GM18502 (cell line): ENCODE data around the gene SKI.

ENCODE experiments used
- ATAC-seq: cut with Tn5 transposase; IDR thresholded peaks from one replicate; pipeline ENCODE4 v1.9.1; 2021; ENCODE audit warnings: mild to moderate bottlenecking; ENCODE audit not compliant: unreplicated experiment, poor library complexity

The SKI gene

DNA sequence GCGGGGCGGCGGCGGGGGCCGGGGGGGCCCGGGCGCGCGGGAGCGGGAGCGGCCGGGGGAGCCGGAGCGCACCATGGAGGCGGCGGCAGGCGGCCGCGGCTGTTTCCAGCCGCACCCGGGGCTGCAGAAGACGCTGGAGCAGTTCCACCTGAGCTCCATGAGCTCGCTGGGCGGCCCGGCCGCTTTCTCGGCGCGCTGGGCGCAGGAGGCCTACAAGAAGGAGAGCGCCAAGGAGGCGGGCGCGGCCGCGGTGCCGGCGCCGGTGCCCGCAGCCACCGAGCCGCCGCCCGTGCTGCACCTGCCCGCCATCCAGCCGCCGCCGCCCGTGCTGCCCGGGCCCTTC lies 546 bp downstream of the SKI start:
- ATAC-seq = no peak

DNA sequence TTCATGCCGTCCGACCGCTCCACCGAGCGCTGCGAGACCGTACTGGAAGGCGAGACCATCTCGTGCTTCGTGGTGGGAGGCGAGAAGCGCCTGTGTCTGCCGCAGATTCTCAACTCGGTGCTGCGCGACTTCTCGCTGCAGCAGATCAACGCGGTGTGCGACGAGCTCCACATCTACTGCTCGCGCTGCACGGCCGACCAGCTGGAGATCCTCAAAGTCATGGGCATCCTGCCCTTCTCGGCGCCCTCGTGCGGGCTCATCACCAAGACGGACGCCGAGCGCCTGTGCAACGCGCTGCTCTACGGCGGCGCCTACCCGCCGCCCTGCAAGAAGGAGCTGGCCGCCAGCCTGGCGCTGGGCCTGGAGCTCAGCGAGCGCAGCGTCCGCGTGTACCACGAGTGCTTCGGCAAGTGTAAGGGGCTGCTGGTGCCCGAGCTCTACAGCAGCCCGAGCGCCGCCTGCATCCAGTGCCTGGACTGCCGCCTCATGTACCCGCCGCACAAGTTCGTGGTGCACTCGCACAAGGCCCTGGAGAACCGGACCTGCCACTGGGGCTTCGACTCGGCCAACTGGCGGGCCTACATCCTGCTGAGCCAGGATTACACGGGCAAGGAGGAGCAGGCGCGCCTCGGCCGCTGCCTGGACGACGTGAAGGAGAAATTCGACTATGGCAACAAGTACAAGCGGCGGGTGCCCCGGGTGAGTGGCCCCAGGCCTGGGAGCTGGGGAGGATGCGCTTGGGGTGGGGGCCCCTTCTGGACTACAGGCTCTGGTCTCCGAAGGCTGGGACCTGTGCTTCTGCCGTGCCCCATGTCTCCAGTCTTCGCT lies 1.1 kb downstream of the SKI start:
- no peak for ATAC-seq

DNA sequence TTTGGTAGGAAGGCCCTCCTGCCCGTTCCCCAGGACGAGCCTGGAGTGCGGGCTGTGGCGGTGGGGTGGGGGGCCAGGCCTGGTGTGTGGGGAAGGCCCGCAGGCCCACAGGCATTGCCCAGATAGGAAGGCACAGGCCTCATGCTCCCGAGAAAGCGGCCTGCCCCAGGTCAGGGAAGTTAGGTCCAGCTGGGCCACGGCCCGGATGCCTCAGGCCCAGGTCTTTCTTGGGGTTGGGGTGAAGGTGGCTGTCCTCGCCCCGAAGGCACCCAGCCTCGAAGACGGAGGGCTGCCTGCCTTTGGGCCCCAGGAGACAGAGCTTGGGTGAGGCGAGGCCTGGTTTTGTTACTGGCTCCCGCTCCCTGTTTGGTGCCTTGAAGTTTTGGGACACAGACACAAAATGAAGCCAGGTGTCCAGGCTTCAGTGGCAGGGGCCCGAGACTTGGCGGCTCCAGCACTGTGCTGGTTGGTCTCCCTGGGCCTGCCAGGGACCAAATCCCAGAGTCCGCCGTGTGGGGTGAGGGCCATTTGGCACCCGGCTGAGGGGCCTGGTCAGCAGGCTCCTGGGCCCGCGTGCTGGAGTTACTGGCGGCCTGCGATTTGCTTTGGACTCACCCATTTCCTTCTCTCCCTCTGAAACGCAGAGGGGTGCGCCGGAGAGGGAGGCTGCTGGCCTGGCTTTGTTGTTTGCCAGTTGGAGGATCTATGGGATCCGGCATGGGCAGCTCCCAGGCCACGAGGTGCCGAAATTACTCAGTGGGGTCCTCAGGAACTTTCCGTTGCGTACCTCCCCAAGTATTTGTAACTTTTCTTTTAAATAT lies 2.0 kb downstream of the SKI start:
- ATAC-seq = no peak

DNA sequence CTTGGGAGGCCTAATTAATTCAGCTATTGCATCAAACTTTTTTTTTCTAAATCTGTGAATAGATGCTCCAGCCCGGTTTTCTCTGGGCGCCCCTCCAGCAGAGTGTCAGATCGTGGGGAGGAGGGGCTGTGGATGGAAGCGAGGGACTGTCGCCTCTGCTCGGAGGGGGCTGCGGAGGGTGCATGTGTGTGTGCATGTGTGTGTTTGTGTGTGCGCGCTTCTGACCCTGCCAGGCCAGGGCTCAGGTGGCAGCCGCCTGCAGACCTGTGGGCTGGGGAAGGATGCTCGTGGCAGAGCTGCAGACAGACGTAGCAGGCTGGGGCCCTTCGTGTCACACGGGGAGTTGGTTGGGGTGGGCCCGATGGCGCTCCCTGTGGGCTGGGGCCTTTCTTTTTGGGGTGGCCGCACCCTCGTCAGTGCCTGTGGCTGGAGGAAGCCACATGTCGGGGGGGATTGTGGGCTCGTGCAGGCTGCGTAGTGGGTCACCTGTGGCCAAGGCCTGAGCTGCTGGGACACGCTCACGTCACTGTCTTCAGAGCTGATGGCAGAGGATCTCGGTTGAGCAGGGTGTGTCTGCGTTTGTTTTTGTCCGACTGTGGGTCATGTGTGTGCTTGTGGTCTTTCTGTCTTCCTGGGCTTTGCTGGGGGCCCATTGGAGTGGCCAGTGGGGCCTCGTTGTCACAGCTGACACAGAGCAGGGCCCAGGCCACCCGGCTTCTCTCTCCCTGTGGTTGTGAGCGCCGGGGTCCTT lies 2.8 kb downstream of the SKI start:
- no peak for ATAC-seq

DNA sequence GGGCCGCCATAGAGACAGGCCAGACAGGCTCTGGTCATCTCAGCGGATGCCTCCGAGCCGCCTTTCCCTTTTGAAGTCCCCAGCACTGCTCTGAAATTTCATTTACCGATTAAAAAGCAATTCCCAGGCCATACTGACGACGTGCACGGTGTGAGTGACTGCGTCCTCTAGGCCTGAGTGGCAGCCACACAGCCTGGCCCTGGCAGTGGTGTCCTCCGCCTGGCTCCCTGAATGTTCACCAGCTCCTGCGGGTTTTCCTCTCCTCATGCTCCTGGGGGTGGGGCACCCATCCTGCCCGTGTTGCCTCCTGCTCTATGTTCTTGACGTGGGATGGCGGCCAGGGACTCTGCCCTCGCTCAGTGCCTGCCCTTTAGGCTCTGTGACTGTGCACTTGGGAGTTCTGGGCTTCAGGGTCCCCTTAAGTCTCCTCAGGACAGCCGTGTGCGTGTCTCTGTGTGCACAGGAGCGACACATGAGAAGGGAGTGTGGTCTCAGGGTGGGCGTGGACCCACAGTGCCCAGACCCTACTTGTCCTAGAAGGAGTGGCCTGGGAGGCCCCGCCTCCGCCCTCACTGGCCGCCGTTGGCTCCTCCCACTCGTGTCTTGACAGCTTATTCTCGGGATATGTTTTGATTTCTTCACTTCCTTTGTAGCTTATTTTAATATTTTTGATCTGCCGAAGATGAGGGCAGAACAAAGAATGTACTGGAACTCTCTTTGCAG lies 3.6 kb downstream of the SKI start:
- ATAC-seq = no peak

DNA sequence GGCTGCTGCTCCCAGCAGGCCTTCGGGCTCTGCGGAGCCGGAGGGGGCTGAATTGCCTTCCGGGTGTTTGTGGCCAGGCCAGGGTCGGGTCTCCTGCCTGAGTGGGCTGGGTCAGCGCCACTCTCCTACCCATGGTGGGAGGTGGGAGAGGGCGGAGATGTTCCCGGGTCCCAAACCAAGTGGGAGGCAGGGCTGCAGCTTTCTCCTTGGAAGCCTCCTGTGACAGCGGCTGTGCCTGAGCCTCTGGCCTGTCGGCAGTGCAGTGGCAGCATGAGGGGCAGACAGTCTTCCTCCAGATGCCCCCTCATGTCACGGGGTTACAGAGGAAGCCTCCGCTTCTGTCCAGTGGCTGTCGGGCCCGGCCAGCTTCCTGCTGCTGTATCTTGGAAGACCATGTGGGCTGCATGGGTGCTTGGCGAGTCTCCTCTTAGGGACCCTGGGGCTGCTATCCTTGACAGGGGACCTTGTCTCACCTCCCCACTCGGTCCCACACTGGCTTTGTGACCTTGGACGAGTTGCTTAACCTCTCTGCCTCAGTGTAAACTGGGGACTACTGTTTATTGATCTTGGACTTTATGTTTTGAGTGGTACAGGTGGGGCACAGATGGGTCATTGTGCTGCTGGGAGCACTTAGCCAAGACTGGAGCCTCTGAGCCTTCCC lies 4.3 kb downstream of the SKI start:
- ATAC-seq = no peak

DNA sequence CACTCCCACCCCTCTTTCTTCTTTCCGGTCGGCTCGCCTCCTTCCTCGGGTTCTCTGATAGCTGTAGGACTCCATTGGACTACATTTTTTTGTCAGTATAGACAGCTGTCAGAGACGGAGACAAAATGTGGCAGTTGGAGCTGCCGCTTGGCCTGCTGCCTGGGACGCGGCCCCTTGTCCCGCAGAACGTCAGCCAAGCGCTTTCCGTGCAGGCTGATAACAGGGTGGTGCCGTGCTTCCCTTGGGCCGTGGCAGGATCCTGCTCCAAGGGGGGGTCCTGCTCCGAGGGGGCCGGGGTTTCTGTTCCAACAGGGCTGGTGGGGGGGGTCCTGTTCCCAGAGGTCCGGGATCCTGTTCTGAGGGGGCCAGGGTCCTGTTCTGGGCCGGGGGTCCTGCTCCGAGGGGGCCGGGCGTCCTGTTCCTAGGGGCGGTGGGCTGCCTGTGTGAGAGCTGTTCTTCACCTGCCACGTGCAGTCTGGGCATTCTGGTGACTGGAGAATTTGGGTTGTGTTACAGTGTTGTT lies 4.9 kb downstream of the SKI start:
- no peak for ATAC-seq

DNA sequence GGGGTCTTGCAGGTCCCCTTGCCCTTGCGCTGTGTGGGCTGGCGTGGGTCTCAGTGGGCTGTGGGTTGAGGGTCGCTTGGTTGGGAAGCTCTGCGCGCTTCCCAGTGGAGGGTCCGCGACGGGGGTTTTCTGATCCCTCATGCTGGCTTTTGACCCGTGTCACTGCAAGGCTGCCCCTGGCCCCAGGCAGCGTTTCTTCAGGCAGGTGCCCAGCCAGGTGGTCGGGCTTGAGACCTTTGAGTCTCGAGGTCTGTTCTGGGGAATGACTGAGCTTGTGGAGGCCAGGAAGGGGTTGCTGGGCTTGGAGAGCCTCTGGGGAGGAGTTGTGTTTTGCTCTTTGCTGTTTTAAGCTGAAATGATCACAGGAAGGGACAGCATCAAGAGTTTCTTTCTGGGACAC lies 5.3 kb downstream of the SKI start:
- no peak for ATAC-seq

DNA sequence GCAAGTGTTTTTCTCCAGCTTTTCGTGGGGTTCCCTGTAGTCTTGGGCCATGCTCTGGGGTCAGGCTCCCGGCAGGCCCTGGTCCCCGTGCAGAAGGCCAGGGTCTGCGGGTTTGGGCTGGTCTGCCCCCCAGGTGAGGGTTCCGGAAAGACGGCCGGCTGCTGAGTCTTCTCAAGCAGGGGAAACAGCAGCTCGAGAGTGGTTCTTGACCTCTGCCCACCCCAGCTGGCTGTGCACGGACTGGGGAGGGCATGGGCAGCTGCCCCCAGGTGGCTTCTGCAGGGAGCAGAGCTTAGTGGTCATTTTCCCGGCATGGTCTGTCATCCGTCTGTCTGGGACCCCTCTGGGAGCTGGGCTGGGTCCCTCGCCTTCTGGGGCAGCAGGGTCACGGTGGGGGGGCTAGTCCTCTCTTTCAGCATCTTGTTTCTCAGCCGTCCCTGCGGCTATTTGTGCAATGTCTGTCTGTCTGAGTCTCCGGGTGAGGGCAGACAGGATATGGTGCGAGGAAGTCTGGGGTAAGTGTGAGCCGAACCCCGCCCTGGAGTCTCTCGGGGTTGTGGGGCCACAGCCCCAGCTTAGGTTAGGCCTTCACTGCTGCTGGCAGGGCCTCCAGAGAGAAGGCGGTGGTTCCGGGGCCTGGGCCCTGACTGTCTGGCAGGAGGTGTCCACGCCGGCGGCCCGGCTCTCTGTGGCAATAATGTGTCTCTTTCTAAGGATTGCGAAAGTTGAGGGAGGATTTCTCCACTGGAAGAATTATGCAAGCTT lies 6.1 kb downstream of the SKI start:
- ATAC-seq = peak; percentile 64

DNA sequence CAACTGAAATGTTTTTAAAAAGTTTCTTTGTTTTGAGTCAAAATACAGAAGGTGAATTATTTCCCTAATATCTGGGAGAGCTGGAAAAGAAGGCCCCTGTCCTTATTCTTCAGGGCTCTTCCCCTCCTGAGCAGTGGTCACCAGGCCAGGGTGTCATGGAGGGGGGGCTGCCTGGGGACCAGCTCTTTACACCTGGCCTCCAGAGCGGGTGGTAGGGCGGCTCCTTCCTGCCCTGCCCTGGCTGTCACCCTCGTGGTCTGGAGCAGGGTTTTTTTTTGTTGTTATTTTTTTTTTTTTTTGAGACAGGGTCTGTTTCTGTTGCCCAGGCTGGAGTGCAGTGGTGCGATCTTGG lies 6.6 kb downstream of the SKI start:
- no peak for ATAC-seq

DNA sequence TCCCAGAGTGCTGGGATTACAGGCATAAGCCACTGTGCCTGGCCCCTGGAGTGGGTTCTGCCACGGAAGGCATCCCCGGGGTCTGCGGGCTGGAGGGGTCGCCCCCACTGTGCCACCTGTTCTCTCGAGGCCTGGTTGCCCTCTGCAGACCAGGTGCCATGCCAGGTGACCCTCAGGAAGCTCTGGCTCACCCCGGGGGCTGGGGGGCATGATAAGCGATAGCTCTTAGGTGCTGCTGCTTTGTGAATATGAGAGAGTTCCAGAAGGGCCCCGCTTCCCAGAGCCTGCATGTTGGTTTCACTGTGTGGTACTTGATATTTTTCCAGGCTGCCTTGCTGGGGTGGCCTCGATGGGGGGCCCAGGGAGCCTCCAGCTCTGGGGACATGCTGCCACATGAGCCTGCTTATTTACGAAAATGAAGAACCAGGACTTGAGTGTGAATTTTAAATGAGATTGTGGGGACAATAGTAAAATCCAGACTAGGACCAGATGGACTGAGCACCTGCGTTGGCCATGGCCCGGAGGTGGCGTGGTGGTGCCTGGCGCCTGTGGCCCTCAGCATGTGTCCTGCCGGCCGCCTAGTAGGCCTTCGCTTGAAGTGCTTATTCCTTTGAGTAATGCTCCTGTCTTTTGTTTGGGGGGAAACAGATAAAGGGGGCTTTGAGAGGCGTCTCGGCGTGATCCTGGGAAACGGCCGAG lies 7.3 kb downstream of the SKI start:
- ATAC-seq = no peak

DNA sequence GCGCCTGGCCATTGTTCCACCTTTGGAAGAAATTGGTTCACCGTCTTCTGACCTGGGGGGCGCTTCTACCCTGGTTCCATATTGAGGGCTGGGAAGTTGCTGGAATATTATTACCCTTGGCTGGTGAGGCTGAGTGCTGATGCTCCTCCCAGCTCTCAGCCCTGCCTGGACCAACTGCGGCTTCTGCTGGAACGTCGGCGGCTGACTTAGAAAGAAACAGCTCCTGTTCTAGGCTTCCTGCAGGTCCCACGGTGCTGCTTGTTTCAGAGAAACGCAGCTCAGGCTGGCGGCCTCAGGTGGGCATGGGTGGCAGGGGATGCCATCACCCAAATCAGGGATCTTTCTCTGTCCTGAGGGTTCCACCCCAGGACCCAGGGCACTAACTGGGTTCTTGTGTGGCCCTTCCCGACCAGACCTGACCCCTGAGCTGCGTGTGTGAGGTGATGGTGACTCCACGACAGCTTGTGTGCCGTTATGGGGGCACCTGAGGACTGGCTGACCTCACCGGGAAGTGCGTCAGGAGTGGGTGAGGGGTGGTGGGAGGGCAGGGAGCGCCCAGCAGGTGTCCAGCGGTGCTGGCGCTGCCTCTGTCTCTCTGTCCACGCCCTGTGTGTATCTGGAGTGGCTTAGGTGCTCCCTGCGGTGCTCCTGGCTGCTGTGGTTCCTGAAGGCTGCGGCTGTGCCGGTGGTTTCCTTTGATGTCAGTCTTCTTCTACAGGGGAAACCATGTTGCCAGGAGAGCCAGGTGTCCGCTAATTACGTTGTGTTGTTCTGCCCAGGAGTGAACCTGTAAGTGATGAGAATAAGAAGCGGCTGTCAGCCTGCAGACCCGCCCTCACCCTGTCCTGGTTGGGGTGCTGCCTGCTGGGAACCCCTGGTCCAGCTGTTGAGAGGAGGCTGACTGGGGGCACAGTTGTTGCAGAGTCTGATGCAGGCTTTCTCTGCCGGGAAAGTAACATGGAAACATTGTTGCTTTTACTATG lies 8.9 kb downstream of the SKI start:
- no peak for ATAC-seq

DNA sequence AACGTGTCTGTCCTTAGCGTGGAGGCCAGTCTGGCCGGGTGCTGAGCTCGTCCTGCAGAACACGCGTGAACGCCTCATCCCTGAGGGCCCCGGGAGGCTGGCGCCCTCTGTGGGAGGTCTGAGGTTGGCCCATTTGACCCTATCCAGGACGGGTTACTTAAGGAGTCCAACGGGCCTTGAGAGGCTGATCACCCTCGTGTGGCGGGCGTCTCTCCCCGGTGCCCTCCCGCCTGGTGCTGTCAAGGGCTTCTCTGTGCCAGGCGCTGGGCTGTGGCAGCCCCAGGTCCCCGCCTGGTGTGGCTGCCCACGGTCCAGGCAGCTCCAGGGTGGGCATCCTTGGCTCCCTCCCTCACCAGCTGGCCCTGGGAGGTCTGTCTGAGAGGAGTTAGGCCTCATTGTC lies 9.7 kb downstream of the SKI start:
- ATAC-seq = no peak

DNA sequence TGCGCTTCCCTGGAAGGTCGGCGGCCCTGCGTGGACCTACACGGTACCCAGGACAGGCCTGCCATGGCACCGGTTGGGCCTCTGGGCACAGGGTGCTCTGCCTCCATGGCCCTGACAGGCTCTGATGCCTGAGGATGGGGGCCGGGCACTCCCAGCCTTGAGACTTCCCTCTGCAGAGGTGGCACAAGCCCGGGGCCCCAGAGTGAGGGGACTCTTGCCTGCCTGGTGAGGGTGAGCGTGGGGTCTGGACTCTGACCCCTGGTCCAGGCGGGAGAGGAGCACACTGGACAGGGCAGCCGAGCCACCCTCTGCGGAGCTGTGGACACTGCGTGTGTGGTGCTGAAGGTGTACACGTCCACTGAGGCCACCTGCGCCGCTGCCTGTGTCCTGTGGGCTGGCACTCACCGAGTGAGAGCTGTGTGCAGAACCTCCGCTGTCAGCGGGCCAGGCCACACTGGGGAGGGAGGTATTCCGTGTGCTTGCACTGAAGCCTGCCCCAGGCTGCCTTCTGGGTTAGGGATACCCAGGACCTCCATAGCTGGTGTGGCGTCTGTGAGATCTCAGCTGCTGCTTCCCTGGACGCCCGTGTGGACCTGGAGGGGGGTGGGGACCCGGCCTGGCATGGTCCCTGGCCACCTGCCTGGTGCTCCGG lies 10.4 kb downstream of the SKI start:
- no peak for ATAC-seq

DNA sequence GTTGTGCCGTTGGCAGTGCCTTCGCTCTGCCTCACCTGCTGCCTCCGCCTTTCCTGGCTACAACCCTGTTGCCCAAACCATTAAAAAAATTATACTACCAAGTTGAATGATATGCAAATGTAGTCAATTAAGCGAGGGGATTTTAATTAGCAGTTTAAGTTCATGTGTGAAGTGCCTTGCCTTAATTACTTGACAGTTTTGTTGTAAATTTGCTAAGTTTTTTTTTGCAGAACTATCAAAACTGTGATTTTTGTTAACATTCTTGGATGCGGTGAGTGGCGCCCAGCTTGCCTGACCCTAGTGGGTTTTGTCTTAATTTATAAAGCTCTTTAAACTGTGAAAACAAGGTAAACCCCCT lies 10.9 kb downstream of the SKI start:
- no peak for ATAC-seq

DNA sequence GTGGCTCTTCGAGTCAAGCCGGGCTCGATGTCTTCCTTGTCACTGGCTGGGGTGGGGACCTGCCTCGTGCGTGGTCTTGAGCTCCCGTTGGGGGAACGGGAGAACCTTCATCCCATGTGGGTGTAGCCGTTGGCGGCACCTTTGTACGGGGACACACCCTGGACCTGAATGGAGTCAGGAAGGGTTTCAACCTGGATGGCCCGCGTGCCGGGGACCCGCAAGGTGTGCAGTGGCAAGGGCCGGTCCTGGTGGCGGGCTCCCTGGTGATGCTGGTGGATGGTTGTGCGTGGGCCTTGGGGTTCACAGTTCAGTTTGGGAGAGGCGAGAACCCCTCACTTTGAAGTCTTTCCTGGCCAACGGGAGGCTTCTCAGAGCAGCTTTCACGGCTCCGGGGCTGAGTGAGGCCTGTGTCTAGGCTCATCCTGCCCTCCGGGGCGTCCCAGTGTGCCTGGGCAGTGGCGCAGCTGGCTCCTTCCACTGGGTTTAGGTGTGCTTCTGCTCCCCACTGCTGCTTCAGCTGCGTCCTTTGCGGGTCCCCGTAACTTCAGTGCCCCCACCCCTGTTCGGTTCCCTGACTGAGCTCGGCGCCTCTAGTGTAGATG lies 11.4 kb downstream of the SKI start:
- ATAC-seq = no peak
